ENCODE results near the gene CCL2. TPM values are rescaled to one million over a fixed set of nuclear protein-coding genes. Genes with fewer than 3 reads are reported as not detected.

The CCL2 gene
- total and polyA plus RNA-seq, 2 of the 8 experiments (the other 6 are each of a cell fraction or from before 2014, with no cell fraction given) = 3.0 to 3.7 TPM

DNA sequence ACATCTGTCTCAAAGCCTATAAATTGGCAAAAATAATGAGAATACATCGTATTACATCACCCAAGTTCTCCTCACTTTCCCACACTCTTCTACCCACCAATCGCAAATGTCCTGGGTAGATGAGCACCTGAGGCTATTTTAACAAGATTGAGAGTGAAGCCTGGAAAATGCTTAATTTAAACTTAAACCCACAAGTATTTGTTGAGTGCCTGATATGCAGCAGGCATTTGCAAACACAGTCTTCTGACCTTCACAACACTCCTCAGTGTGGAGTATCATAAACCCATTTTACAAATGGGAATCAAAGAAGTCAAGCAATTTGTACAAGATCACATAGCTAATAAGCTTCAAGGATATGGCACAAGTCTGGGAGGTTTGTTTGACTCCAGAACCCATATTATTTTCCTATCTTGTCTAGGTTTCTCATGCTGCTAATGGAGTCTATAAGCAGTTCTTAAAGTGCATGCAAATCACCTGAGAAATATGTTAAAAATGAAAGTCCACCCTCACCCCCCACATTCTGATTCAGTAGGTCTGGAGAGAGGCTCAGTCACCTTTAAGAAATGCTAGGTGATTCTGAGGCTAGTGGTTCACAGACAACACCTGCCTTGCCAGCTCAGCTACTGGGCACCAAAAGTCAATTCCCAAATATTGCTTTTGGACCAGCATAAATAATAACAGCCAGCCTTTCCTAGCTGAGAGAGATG, 34.9 kb upstream of the CCL2 start:
- H3K4me2 ChIP-seq (ENCODE audit: insufficient read depth in 1 of 2, low read depth in 2 of 2, low read length in 2 of 2) = no peak overlapping the region
- H2BK12ac ChIP-seq (ENCODE audit: low read depth, low read length) = no peak overlapping the region
- no peaks in the 10 kb centered on the region for H3K27me3 ChIP-seq (replicated peaks in 1 of 4; ENCODE audit: control insufficient read depth in 3 of 4, extremely low read depth in 1 of 4, insufficient read depth in 3 of 4, low read length in 3 of 4)
- no peak overlapping the region for H4K8ac ChIP-seq (ENCODE audit: extremely low read depth, insufficient read depth, low read length)
- H3K27ac ChIP-seq (ENCODE audit: low read depth, low read length) = no peak overlapping the region
- H3K4ac ChIP-seq (replicated peaks; ENCODE audit: insufficient read length, low read depth, low read length) = no peak overlapping the region
- H3K9ac ChIP-seq (replicated peaks in 1 of 4; ENCODE audit: extremely low read depth in 1 of 4, low read depth in 3 of 4, low read length in 3 of 4) = no peak overlapping the region
- no peak overlapping the region for H2BK20ac ChIP-seq (ENCODE audit: low read length)
- FAIRE-seq = no peak
- WGBS, 2 experiments (ENCODE audit: extremely low coverage in 1 of 2, insufficient coverage in 1 of 2, insufficient read length in 1 of 2, insufficient replicate concordance in 2 of 2, low coverage in 1 of 2, low lambda C conversion rate in 2 of 2, missing lambda C conversion rate in 1 of 2) = 88% methylated on average over 2 of the region's 2 CpGs; no CpG with 5 or more reads in 1 of the 2 experiments
- H2BK5ac ChIP-seq (ENCODE audit: low read depth, low read length) = no peak overlapping the region
- H2AFZ ChIP-seq (ENCODE audit: low read length) = no peak overlapping the region
- ChIA-PET POLR2A (ENCODE audit: partially characterized antibody) (no interaction called here), CTCF (ENCODE audit: partially characterized antibody) (interaction anchor here (1.5 to 3.1 kb wide), 2 partner anchors 86 to 140 kb away, joined by 5 to 10 read pairs; no protein-coding TSS in a partner anchor)
- TF ChIP-seq CHD1 (IDR thresholded peaks at IDR 0.05; ENCODE audit: low read depth, low read length) (no peak), KDM4A (IDR thresholded peaks at IDR 0.05; ENCODE audit: low read depth, low read length, severe bottlenecking) (no peak), KDM5A (IDR thresholded peaks at IDR 0.05; ENCODE audit: low read length) (no peak), ASH2L (IDR thresholded peaks at IDR 0.05; ENCODE audit: low read length) (no peak), KDM1A (IDR thresholded peaks at IDR 0.05; ENCODE audit: borderline replicate concordance, low read length) (no peak), CEBPB (IDR thresholded peaks at IDR 0.05; ENCODE audit: low read depth, low read length) (no peak), CHD2 (IDR thresholded peaks at IDR 0.05; ENCODE audit: low read length) (no peak), EP300 (IDR thresholded peaks at IDR 0.05; ENCODE audit: borderline replicate concordance in 1 of 2, low read depth in 2 of 2, low read length in 2 of 2) (no peak), JUN (IDR thresholded peaks at IDR 0.05; ENCODE audit: low read depth, low read length) (no peak), CBX8 (IDR thresholded peaks at IDR 0.05; ENCODE audit: borderline replicate concordance, low read depth, low read length) (no peak), MAFK (IDR thresholded peaks at IDR 0.05; ENCODE audit: low read depth, low read length) (no peak)
- TF ChIP-seq, protein P1, sequence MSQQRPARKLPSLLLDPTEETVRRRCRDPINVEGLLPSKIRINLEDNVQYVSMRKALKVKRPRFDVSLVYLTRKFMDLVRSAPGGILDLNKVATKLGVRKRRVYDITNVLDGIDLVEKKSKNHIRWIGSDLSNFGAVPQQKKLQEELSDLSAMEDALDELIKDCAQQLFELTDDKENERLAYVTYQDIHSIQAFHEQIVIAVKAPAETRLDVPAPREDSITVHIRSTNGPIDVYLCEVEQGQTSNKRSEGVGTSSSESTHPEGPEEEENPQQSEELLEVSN (IDR thresholded peaks at IDR 0.05) = no peak
- TF ChIP-seq, protein P2, sequence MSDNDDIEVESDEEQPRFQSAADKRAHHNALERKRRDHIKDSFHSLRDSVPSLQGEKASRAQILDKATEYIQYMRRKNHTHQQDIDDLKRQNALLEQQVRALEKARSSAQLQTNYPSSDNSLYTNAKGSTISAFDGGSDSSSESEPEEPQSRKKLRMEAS (IDR thresholded peaks at IDR 0.05) = no peak
- no peak overlapping the region for H3K56ac ChIP-seq (replicated peaks; ENCODE audit: insufficient read length, low read depth, low read length)
- no peaks in the 10 kb centered on the region for H4K20me1 ChIP-seq (replicated peaks in 1 of 2; ENCODE audit: control insufficient read depth in 1 of 2, insufficient read depth in 2 of 2, low read length in 2 of 2)
- H2BK15ac ChIP-seq (ENCODE audit: low read length) = no peak overlapping the region
- H3K79me2 ChIP-seq (ENCODE audit: control insufficient read depth in 1 of 2, insufficient read depth in 2 of 2, low read length in 2 of 2) = no peaks in the 10 kb centered on the region
- no peaks in the 10 kb centered on the region for H3K23me2 ChIP-seq (ENCODE audit: low read depth, low read length)
- no peak overlapping the region for H2AK5ac ChIP-seq (ENCODE audit: low read depth, low read length)
- no peak for DNase-seq (ENCODE audit: low read depth in 1 of 2, low spot score in 2 of 2)
- no peak overlapping the region for H3K23ac ChIP-seq (ENCODE audit: insufficient read length)
- H3K9me3 ChIP-seq (ENCODE audit: insufficient read depth in 2 of 2, low read depth in 1 of 2, low read length in 1 of 2) = peaks cover 3 to 8% of the 10 kb centered on the region in 2 experiments
- no peaks in the 10 kb centered on the region; a peak in 1 of 8 replicates for H3K36me3 ChIP-seq (ENCODE audit: control insufficient read depth in 2 of 4, insufficient read depth in 4 of 4, low read length in 3 of 4)
- H3K4me3 ChIP-seq (ENCODE audit: extremely low read depth in 1 of 4, insufficient read depth in 2 of 4, low read depth in 3 of 4, low read length in 4 of 4) = no peak overlapping the region
- H3K14ac ChIP-seq (ENCODE audit: insufficient read length) = no peak overlapping the region
- H3K18ac ChIP-seq (ENCODE audit: extremely low read depth, low read length) = no peak overlapping the region
- no peak overlapping the region for H4K91ac ChIP-seq (replicated peaks; ENCODE audit: insufficient read length, low read length)
- no peaks in the 10 kb centered on the region for H3K4me1 ChIP-seq (replicated peaks in 1 of 4; ENCODE audit: control insufficient read depth in 3 of 4, insufficient read depth in 4 of 4, low read length in 3 of 4)
- H3K79me1 ChIP-seq (ENCODE audit: low read depth, low read length) = no peaks in the 10 kb centered on the region
- no peak overlapping the region for H4K5ac ChIP-seq (ENCODE audit: insufficient read length, low read depth, low read length)
- H2BK120ac ChIP-seq (replicated peaks; ENCODE audit: low read depth, low read length) = no peak overlapping the region
